T-helper 2 cell (primary cell): ENCODE results near the gene ST6GALNAC3.

Experiments used
- DNase-seq, 5 experiments: peaks; one replicate each; pipeline versions ENCODE4 v3.0.0 to v3.0.0-alpha.2; 2012 to 2022

ST6GALNAC3 gene

GRCh38 chr1:76530953-76531352 lies 456.4 kb downstream of the ST6GALNAC3 start:
- no peak for DNase-seq

- no peak for DNase-seq
These were observed 467.1 kb downstream of the ST6GALNAC3 start for GRCh38 chr1:76541618-76542017.

- DNase-seq = no peak
These were observed 467.8 kb downstream of the ST6GALNAC3 start for GRCh38 chr1:76542359-76542758.

DNA sequence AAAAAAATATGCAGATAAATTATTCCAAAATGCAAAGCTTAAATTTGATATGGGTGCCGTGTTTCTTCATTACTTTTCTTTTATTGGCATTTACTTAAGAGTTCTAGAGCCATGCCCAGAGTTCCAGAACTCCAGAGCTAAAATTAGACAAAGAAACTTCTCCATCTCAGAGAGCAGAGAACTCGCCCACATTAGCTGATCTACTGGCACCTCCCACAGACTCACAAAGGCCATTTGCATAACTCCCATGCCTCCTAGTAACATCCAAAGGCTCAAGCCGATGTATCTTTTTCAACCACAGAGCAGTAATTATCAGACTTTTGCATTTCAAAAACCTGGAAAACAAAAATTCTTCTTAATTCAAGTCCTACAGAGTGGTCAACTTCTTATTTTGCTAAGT lies 468.9 kb downstream of the ST6GALNAC3 start:
- no peak for DNase-seq

- DNase-seq = no peak
These were observed 471.9 kb downstream of the ST6GALNAC3 start for GRCh38 chr1:76546354-76546933.

DNA sequence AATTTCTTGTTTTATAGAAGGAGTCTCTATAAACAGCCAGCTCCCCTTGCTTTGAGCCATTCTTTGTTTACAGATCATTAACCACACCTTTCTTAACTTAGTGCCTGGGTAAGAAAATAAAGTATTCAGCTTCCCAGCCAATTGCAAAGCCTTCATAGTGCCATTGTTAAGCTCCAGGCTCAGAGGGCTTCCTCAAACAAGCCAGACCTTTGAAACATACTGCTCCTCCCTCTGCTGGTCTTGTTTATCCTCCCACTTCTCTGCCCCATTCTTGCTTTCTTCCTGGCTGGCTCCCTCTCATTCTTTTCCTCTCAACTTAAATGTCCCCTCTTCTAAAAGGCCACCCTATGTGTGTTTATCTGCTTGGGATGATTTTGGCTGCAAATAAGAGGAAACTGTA lies 473.4 kb downstream of the ST6GALNAC3 start:
- no peak for DNase-seq

DNA sequence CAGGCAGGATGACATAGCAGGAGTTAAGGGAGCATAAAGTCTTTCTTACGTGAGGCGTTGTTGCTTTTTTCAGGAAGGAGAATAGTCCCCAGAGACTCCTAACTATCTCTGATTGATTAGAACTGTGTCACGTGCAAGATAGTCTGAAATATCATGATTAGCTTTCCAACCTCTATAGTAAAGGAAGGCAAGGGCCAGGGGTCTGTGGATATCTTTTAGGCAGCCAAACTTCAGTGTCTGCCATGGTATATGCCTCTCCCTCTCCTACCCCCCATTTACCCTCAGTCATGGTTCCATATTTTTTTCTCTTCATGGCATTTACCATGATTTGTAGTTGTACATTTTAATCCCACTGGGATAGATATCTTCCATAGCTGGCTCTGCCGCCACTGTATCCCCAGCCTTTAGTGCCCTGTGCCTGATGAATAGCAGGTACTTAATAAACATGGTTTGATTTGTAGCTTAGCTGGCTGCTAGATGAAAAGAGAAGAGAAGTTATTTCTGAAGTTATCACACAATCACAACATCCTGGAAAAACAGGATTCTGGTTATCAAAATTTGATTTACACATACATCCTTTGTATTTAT lies 474.1 kb downstream of the ST6GALNAC3 start:
- DNase-seq = no peak

- DNase-seq = no peak
These were observed 479.7 kb downstream of the ST6GALNAC3 start for GRCh38 chr1:76554283-76554682.

- no peak for DNase-seq
These were observed 487.7 kb downstream of the ST6GALNAC3 start for GRCh38 chr1:76562292-76562691.

GRCh38 chr1:76568573-76569238 lies 494.2 kb downstream of the ST6GALNAC3 start:
- no peak for DNase-seq

GRCh38 chr1:76571248-76571647 lies 496.7 kb downstream of the ST6GALNAC3 start:
- no peak for DNase-seq

DNA sequence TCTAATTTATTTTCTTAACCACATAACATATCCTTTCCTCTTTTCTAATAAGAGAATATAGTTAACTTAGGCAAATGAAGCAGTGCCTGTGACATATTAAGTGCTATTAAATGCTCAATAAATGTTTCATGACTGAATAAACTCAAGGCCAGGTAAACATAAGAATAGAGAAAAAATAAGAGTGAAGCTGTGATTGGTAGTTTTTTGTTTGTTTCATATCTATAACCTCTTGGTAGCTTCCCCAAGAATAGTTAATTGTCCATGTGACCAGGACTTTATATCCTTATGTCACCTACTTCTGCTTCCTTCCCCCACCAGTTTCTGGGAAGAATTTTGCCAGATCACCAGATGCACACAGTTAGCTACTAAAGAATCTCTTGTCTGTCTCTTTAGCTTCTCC lies 497.7 kb downstream of the ST6GALNAC3 start:
- DNase-seq = no peak

DNA sequence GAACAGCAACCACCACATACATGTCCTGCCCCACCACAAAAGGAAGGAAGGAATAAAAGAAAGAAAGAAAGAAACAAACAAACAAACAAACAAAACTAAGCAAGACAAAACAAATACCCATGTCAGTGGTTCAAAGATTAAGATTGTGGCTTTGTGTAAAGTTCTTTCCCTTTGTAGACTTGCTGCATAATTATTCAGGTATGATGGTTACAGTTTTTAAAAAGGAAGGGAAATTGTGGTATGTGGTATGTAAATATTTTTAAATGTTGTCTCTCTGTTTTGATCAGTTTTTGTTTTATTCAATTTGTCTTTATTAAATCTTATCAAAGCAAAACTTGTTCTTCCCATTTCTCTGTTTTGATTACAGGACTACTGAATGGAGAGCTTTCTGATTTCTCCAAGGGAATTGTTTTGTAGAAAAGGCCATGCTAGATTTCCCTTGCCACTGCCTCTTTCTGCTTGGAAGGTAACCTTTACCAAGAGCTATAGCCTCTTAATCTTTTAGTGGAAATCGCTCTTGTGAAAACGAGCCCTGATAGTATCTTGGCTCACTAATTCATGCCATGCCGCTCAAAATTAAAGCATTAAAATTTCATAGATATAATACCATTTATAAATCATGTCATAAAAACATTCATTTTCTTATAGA lies 502.5 kb downstream of the ST6GALNAC3 start:
- no peak for DNase-seq

DNA sequence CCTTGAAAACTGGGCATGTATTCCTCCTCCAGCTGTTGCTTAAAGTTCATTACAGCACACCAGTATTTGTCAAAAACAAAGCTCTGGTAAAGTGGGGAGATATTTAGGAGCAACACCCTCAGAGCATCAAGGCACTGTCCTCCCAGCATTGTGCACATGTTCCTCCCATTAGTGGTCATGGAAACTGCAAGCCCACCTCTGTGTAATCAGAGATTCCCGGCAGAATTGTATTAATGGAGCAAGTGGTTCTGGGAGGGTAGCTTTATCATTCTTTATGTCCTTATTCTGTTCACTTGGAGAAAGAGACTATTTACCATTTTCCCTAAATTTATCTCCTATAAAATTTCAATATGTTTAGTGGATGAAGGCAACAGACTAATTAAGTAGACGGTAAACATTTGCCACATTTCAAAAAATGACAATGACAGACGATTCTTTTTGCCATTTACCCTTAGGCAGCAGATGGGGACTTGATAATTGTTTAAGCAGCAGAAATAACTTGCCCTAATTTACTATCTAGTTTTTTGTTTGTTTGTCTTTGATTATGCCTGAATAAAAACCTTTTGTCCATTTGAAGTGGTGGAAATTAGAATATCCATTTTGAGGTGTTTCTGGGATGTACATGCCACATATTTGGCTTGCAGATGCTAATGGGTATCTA lies 503.1 kb downstream of the ST6GALNAC3 start:
- DNase-seq = no peak

- DNase-seq = no peak
These were observed 505.7 kb downstream of the ST6GALNAC3 start for GRCh38 chr1:76580206-76580605.

DNA sequence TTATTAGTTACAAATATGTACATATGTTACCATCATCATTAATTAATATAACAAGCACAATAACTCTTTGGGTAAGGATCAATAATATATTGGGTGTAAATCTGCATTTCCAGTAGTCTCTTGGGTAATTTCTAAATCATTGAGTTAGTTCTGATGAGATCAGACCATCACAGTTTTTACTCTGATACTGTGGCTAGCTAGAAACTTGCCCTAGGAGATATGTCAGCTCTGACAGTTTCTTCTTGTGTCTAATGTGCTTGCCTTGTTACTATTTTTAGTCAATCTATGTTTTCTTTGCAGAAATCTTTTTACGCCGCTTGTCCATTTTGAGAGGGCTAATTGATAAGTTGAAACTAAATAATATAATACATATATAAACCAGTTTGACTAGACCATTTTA lies 507.2 kb downstream of the ST6GALNAC3 start:
- no peak for DNase-seq

DNA sequence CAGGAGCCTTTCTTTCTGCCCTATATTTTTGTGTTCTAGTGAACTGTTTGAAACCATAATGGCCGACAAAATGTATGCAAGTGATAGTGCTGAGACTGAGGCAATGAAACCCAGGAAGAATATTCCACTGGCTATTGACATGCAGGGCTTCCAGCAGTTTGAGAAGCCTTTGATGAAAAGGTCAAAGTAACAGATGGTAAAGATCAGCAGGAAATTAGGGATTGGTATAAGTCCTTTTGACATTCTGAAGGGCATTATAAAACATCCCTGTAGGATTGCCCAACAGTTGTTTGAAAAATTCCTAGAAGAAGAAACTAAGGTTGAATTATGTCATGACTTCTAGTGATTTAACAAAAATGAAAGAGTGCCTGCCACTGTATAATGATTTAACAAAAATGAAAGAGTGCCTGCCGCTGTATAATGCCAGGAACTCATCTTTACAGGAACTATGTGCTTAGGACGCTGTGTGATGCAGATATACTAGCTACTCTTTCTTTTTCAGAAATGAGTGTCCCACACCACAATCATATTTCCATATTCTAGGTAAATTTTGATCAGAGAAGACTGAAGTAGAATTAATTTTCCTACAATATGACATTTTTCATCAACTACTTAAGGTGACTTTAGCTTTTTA lies 508.8 kb downstream of the ST6GALNAC3 start:
- DNase-seq = no peak

GRCh38 chr1:76583875-76584477 lies 509.4 kb downstream of the ST6GALNAC3 start:
- DNase-seq = no peak

- no peak for DNase-seq
These were observed 511.6 kb downstream of the ST6GALNAC3 start for GRCh38 chr1:76585980-76586674.

- DNase-seq = no peak
These were observed 512.7 kb downstream of the ST6GALNAC3 start for GRCh38 chr1:76587212-76587611.

- no peak for DNase-seq
These were observed 516.9 kb downstream of the ST6GALNAC3 start for GRCh38 chr1:76591461-76591860.

DNA sequence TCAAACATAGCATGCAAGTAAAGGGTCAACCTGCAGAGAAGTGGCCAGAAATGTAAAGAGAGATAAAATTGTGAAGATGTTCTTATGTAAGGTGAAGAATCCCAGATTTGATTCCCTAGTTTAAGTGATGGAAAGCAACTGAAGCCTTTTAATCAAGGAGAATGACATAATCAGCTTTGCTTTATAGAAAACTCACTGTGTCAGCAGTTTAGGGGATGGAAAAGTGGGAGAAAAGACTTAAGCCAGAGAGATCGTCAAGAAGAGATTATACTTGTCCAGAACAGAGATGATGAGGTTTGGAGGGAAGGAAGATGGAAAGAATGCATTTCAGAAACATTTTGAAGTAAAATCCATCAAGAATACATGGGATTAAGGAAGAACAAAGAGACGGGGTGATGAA lies 517.4 kb downstream of the ST6GALNAC3 start:
- no peak for DNase-seq
